ENCODE measurements around the gene RABGAP1L. TPM values are rescaled to one million over a fixed set of nuclear protein-coding genes. Genes with fewer than 3 reads are reported as not detected.
"Not testable (repeated sequence)": the region's sequence is repeated elsewhere in the genome, so short reads cannot be mapped to it uniquely, and the experiment has no call there.

Gene RABGAP1L
- total and polyA plus RNA-seq, 4 donors: 4.8 to 53.5 (median 18.8) TPM

- H3K4me1 ChIP-seq (ENCODE audit: control insufficient read depth in 4 of 4, insufficient read depth in 4 of 4, low read length in 3 of 4); H3K36me3 ChIP-seq (ENCODE audit: control insufficient read depth in 4 of 4, insufficient read depth in 3 of 4, low read depth in 1 of 4, low read length in 3 of 4); H3K27ac ChIP-seq (ENCODE audit: low read depth in 1 of 2, low read length in 2 of 2); H3K4me3 ChIP-seq (ENCODE audit: low read depth in 1 of 3, low read length in 3 of 3); H3K27me3 ChIP-seq (ENCODE audit: control insufficient read depth in 4 of 4, insufficient read depth in 4 of 4, low read length in 3 of 4); DNase-seq (ENCODE audit: low spot score); H3K9me3 ChIP-seq (ENCODE audit: control insufficient read depth in 4 of 4, low read length in 3 of 4); H3K9ac ChIP-seq (ENCODE audit: low read depth in 1 of 2, low read length in 2 of 2): not testable (repeated sequence)
- WGBS: 97% methylated on average over 6 of the region's 6 CpGs
Measured at GRCh38 chr1:174576120-174576519, 416.8 kb downstream of the RABGAP1L start.

GRCh38 chr1:174577681-174578080 is 418.4 kb downstream of the RABGAP1L start:
- TF ChIP-seq FOXA2 (IDR thresholded peaks at IDR 0.05): no peak
- no peak for TF ChIP-seq FOXA1 (IDR thresholded peaks at IDR 0.05)
- no peak for TF ChIP-seq SP1 (IDR thresholded peaks at IDR 0.05)
- TF ChIP-seq ATF3 (IDR thresholded peaks at IDR 0.05): no peak

GRCh38 chr1:174580801-174581200 is 421.5 kb downstream of the RABGAP1L start:
- H3K27ac ChIP-seq (ENCODE audit: low read depth in 1 of 2, low read length in 2 of 2): no peak overlapping the region
- no peak overlapping the region for H3K9ac ChIP-seq (ENCODE audit: low read depth in 1 of 2, low read length in 2 of 2)
- DNase-seq (ENCODE audit: low spot score): no peak
- H3K4me3 ChIP-seq (ENCODE audit: low read depth in 1 of 3, low read length in 3 of 3): no peak overlapping the region
- no peaks in the 10 kb centered on the region for H3K27me3 ChIP-seq (ENCODE audit: control insufficient read depth in 4 of 4, insufficient read depth in 4 of 4, low read length in 3 of 4)
- no peaks in the 10 kb centered on the region for H3K9me3 ChIP-seq (ENCODE audit: control insufficient read depth in 4 of 4, low read length in 3 of 4)
- H3K36me3 ChIP-seq (ENCODE audit: control insufficient read depth in 4 of 4, insufficient read depth in 3 of 4, low read depth in 1 of 4, low read length in 3 of 4): no peaks in the 10 kb centered on the region
- no peaks in the 10 kb centered on the region for H3K4me1 ChIP-seq (ENCODE audit: control insufficient read depth in 4 of 4, insufficient read depth in 4 of 4, low read length in 3 of 4)
- 58% methylated on average over 3 of the region's 3 CpGs for WGBS
- TF ChIP-seq MAX (IDR thresholded peaks at IDR 0.05): no peak
- TF ChIP-seq SP1 (IDR thresholded peaks at IDR 0.05): no peak
- no peak for TF ChIP-seq YY1 (IDR thresholded peaks at IDR 0.05)
- TF ChIP-seq RAD21 (IDR thresholded peaks at IDR 0.05): no peak
- no peak for TF ChIP-seq ZBTB33 (IDR thresholded peaks at IDR 0.05)
- TF ChIP-seq EGR1 (IDR thresholded peaks at IDR 0.05; ENCODE audit: low read depth in 2 of 2): no peak
- TF ChIP-seq TAF1 (conservative IDR thresholded peaks at IDR 0.05): no peak
- TF ChIP-seq FOXA1 (IDR thresholded peaks at IDR 0.05): no peak
- no peak for TF ChIP-seq HNF4G (IDR thresholded peaks at IDR 0.05)
- no peak for TF ChIP-seq RXRA (IDR thresholded peaks at IDR 0.05)
- no peak for TF ChIP-seq REST (IDR thresholded peaks at IDR 0.05)
- no peak for TF ChIP-seq GABPA (IDR thresholded peaks at IDR 0.05 in 1 of 2, conservative IDR thresholded peaks at IDR 0.05 in 1 of 2)
- no peak for TF ChIP-seq NR2F2 (IDR thresholded peaks at IDR 0.05)
- no peak for TF ChIP-seq FOXA2 (IDR thresholded peaks at IDR 0.05)

More at GRCh38 chr1:174577681-174578080, 418.4 kb downstream of the RABGAP1L start:
- Histone ChIP-seq H3K27ac (ENCODE audit: low read depth in 1 of 2, low read length in 2 of 2) (no peak overlapping the region), H3K27me3 (ENCODE audit: control insufficient read depth in 4 of 4, insufficient read depth in 4 of 4, low read length in 3 of 4) (no peaks in the 10 kb centered on the region), H3K9me3 (ENCODE audit: control insufficient read depth in 4 of 4, low read length in 3 of 4) (peaks cover 0 to 2% (median 0%) of the 10 kb centered on the region in 4 donors), H3K9ac (ENCODE audit: low read depth in 1 of 2, low read length in 2 of 2) (no peak overlapping the region), H3K4me3 (ENCODE audit: low read depth in 1 of 3, low read length in 3 of 3) (no peak overlapping the region), H3K36me3 (ENCODE audit: control insufficient read depth in 4 of 4, insufficient read depth in 3 of 4, low read depth in 1 of 4, low read length in 3 of 4) (no peaks in the 10 kb centered on the region), H3K4me1 (ENCODE audit: control insufficient read depth in 4 of 4, insufficient read depth in 4 of 4, low read length in 3 of 4) (no peaks in the 10 kb centered on the region)
- DNase-seq (ENCODE audit: low spot score): no peak

Measured in liver (tissue), 9 donors.